Stimulated activated naive CD4-positive, alpha-beta T cell treated with Interleukin-2 at 50 U/mL for 16 hours (primary cell): ENCODE results near the gene CADPS2.

Experiments
- DNase-seq: peaks from one replicate; lab custom pipeline; 2025; lab: John Stamatoyannopoulos, UW

CADPS2 gene

GRCh38 chr7:122600630-122601029, 285.6 kb downstream of the CADPS2 start:
- no peak for DNase-seq

GRCh38 chr7:122600042-122600441, 286.2 kb downstream of the CADPS2 start:
- DNase-seq: no peak

- DNase-seq: no peak
Measured at GRCh38 chr7:122597277-122597676, 289.0 kb downstream of the CADPS2 start.

- DNase-seq: no peak
Measured at GRCh38 chr7:122595885-122596284, 290.4 kb downstream of the CADPS2 start.

GRCh38 chr7:122588621-122589020, 297.6 kb downstream of the CADPS2 start:
- no peak for DNase-seq

- DNase-seq: no peak
Measured at GRCh38 chr7:122584676-122585251, 301.5 kb downstream of the CADPS2 start.

- no peak for DNase-seq
Measured at GRCh38 chr7:122578350-122578749, 307.9 kb downstream of the CADPS2 start.

- DNase-seq: no peak
Measured at GRCh38 chr7:122577449-122578003, 308.7 kb downstream of the CADPS2 start.

GRCh38 chr7:122572706-122573105, 313.6 kb downstream of the CADPS2 start:
- no peak for DNase-seq

- no peak for DNase-seq
Measured at GRCh38 chr7:122561326-122561725, 324.9 kb downstream of the CADPS2 start.

- DNase-seq: no peak
Measured at GRCh38 chr7:122556873-122557542, 329.3 kb downstream of the CADPS2 start.

GRCh38 chr7:122556219-122556618, 330.0 kb downstream of the CADPS2 start:
- no peak for DNase-seq

GRCh38 chr7:122553761-122554160, 332.5 kb downstream of the CADPS2 start:
- DNase-seq: no peak

GRCh38 chr7:122552769-122553168, 333.5 kb downstream of the CADPS2 start:
- DNase-seq: no peak

- DNase-seq: no peak
Measured at GRCh38 chr7:122550545-122550944, 335.7 kb downstream of the CADPS2 start.

- no peak for DNase-seq
Measured at GRCh38 chr7:122549578-122549977, 336.7 kb downstream of the CADPS2 start.

GRCh38 chr7:122546496-122546895, 339.8 kb downstream of the CADPS2 start:
- DNase-seq: no peak

GRCh38 chr7:122544463-122544862, 341.8 kb downstream of the CADPS2 start:
- no peak for DNase-seq

- no peak for DNase-seq
Measured at GRCh38 chr7:122543891-122544290, 342.4 kb downstream of the CADPS2 start.

GRCh38 chr7:122543166-122543565, 343.1 kb downstream of the CADPS2 start:
- no peak for DNase-seq

- no peak for DNase-seq
Measured at GRCh38 chr7:122535086-122535485, 351.2 kb downstream of the CADPS2 start.

GRCh38 chr7:122532406-122533269, 353.6 kb downstream of the CADPS2 start:
- DNase-seq: no peak
